Measurements from ENCODE around the gene LRP2. TPM values are rescaled to one million over a fixed set of nuclear protein-coding genes. Genes with fewer than 3 reads are reported as not detected.

The LRP2 gene
- total and polyA plus RNA-seq, 2 of the 8 experiments (the other 6 are each of a cell fraction or from before 2014, with no cell fraction given) = 2.0 to 2.9 TPM

DNA sequence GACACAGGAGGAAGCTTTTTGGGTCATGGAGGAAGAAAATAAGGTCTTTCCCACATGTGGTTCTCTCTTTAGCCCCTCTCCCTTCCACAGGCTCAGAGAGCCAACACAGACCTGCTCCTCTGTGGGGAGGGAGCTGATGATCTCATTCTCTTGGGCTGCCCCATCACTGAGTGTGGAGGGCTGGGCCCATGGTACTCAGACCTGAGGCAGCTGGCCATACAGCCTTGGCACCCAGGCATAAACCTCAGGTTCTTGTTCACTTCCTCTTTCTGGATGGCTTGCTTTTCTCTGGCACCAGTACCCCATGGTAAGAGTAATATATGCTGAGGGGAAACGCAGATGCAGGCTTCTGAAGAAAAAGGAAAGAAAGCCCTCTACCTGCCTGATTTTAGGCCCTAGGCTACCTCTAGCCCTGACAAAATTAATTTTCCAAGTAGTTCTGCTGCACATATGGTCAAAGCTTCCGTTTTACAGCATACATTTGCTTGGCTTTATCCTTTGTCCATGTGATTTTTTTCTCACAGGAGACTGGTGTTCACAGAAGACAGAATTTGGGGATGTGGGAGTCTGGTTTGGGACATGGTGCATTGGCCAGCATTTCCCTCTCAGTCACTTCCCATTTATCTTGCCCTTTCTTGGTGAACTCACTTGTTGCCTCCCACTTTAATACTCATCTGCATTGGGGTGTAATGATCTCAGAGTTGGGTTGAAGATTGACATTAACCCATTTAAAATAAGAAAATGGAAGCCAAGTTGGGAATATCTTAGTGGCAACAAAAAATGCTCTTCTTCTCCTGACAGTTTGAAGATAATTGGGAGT, 281.9 kb downstream of the LRP2 start:
- Histone ChIP-seq H4K20me1 (replicated peaks in 1 of 2; ENCODE audit: control insufficient read depth in 1 of 2, insufficient read depth in 2 of 2, low read length in 2 of 2) (no peaks in the 10 kb centered on the region), H3K9ac (replicated peaks in 1 of 4; ENCODE audit: extremely low read depth in 1 of 4, low read depth in 3 of 4, low read length in 3 of 4) (no peak overlapping the region), H3K27ac (ENCODE audit: low read depth, low read length) (no peak overlapping the region), H3K9me3 (ENCODE audit: insufficient read depth in 2 of 2, low read depth in 1 of 2, low read length in 1 of 2) (no peaks in the 10 kb centered on the region), H2BK15ac (ENCODE audit: low read length) (no peak overlapping the region), H4K5ac (ENCODE audit: insufficient read length, low read depth, low read length) (no peak overlapping the region), H2BK20ac (ENCODE audit: low read length) (no peak overlapping the region), H2BK12ac (ENCODE audit: low read depth, low read length) (no peak overlapping the region), H3K27me3 (replicated peaks in 1 of 4; ENCODE audit: control insufficient read depth in 3 of 4, extremely low read depth in 1 of 4, insufficient read depth in 3 of 4, low read length in 3 of 4) (no peaks in the 10 kb centered on the region), H3K4me3 (ENCODE audit: extremely low read depth in 1 of 4, insufficient read depth in 2 of 4, low read depth in 3 of 4, low read length in 4 of 4) (no peak overlapping the region), H3K23ac (ENCODE audit: insufficient read length) (no peak overlapping the region), H3K4me2 (ENCODE audit: insufficient read depth in 1 of 2, low read depth in 2 of 2, low read length in 2 of 2) (no peak overlapping the region), H3K18ac (ENCODE audit: extremely low read depth, low read length) (no peak overlapping the region), H2BK5ac (ENCODE audit: low read depth, low read length) (no peak overlapping the region), H4K91ac (replicated peaks; ENCODE audit: insufficient read length, low read length) (no peak overlapping the region), H2AK5ac (ENCODE audit: low read depth, low read length) (no peak overlapping the region), H3K4ac (replicated peaks; ENCODE audit: insufficient read length, low read depth, low read length) (no peak overlapping the region), H3K56ac (replicated peaks; ENCODE audit: insufficient read length, low read depth, low read length) (no peak overlapping the region), H3K36me3 (ENCODE audit: control insufficient read depth in 2 of 4, insufficient read depth in 4 of 4, low read length in 3 of 4) (no peaks in the 10 kb centered on the region), H3K79me1 (ENCODE audit: low read depth, low read length) (no peaks in the 10 kb centered on the region), H3K14ac (ENCODE audit: insufficient read length) (no peak overlapping the region), H3K79me2 (ENCODE audit: control insufficient read depth in 1 of 2, insufficient read depth in 2 of 2, low read length in 2 of 2) (no peaks in the 10 kb centered on the region), H3K4me1 (replicated peaks in 1 of 4; ENCODE audit: control insufficient read depth in 3 of 4, insufficient read depth in 4 of 4, low read length in 3 of 4) (no peaks in the 10 kb centered on the region), H4K8ac (ENCODE audit: extremely low read depth, insufficient read depth, low read length) (no peak overlapping the region), H2BK120ac (replicated peaks; ENCODE audit: low read depth, low read length) (no peak overlapping the region), H3K23me2 (ENCODE audit: low read depth, low read length) (no peaks in the 10 kb centered on the region), H2AFZ (ENCODE audit: low read length) (peak overlapping the region; percentile 50; the same call in 1 of the 2 replicates)
- WGBS, 2 experiments (ENCODE audit: extremely low coverage in 1 of 2, insufficient coverage in 1 of 2, insufficient read length in 1 of 2, insufficient replicate concordance in 2 of 2, low coverage in 1 of 2, low lambda C conversion rate in 2 of 2, missing lambda C conversion rate in 1 of 2) = 85% methylated on average over 2 of the region's 2 CpGs; no CpG with 5 or more reads in 1 of the 2 experiments
- DNase-seq (ENCODE audit: low read depth in 1 of 2, low spot score in 2 of 2) = no peak
- POLR2A ChIA-PET (ENCODE audit: partially characterized antibody) = no interaction called here
- CTCF ChIA-PET (ENCODE audit: partially characterized antibody) = interaction anchor here (0.7 kb wide), 1 partner anchor 327 kb away, joined by 3 read pairs; no protein-coding TSS in a partner anchor
- no peak for FAIRE-seq
- no peak for TF ChIP-seq JUN (IDR thresholded peaks at IDR 0.05; ENCODE audit: low read depth, low read length)
- no peak for TF ChIP-seq PHF8 (conservative IDR thresholded peaks at IDR 0.05; ENCODE audit: low read depth, low read length)
- no peak for TF ChIP-seq TCF12 (IDR thresholded peaks at IDR 0.05; ENCODE audit: low read depth, low read length)
- no peak for TF ChIP-seq POU5F1 (IDR thresholded peaks at IDR 0.05; ENCODE audit: low read depth, low read length)
- no peak for TF ChIP-seq GTF2F1 (IDR thresholded peaks at IDR 0.05; ENCODE audit: borderline replicate concordance, low read depth, low read length)
- TF ChIP-seq, protein P1, sequence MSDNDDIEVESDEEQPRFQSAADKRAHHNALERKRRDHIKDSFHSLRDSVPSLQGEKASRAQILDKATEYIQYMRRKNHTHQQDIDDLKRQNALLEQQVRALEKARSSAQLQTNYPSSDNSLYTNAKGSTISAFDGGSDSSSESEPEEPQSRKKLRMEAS (IDR thresholded peaks at IDR 0.05) = no peak

All from H1 (cell line).